ENCODE data around the gene TAS2R42. TPM values are rescaled to one million over a fixed set of nuclear protein-coding genes. Genes with fewer than 3 reads are reported as not detected.

The TAS2R42 gene
- total RNA-seq, 2 experiments from 2014 or later: not detected

DNA sequence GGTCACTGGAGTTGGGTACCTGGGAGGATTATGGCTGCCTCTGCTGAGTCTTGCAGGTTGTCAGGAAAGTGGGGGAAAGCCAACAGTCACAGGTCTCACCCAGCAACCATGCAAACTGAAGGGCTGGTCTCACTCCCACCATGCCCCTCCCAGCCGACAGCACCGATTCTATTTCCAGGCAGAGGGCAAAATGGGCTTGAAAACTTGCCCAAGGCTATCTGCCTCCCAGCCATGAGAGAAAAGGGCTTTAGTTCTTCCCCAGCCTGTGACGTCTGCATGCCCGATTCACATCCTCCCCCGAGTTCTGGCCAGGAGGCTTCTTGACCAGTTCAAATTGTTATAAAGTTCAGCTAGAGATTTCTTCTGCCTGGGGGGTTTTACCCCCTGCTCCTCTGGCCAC lies 42.4 kb downstream of the TAS2R42 start:
- Histone ChIP-seq H3K4me2 (ENCODE audit: low read length) (no peak overlapping the region), H3K27ac (ENCODE audit: low read depth, low read length, poor library complexity, severe bottlenecking) (no peak overlapping the region), H3K36me3 (ENCODE audit: insufficient read depth, low read length) (0 out of 2 replicates have a peak, but pooled peaks cover 11% of the 10 kb centered on the region), H3K4me1 (ENCODE audit: insufficient read depth, low read length, poor library complexity, severe bottlenecking) (no peaks in the 10 kb centered on the region), H2AFZ (ENCODE audit: low read length) (no peak overlapping the region), H3K9me2 (ENCODE audit: insufficient read depth, low read length) (no peaks in the 10 kb centered on the region), H3K9me3 (ENCODE audit: low read length) (no peaks in the 10 kb centered on the region), H4K20me1 (ENCODE audit: insufficient read depth, low read length) (no peaks in the 10 kb centered on the region), H3K79me2 (ENCODE audit: insufficient read depth, low read depth, low read length) (peaks cover 19% of the 10 kb centered on the region; the same call in 1 of the 2 replicates), H3K4me3 (ENCODE audit: low read depth, low read length, poor library complexity, severe bottlenecking) (no peak overlapping the region)
- CTCF ChIA-PET (ENCODE audit: unreplicated experiment): no interaction called here
- no TSS peak for BruUV-seq (replicated peaks)
- intact Hi-C loops (cut with micrococcal nuclease; ENCODE audit: unreplicated experiment): no loop called here
- no peak for DNase-seq (ENCODE audit: low spot score)
- POLR2A ChIA-PET: interaction anchor here (0.6 to 1.2 kb wide), 3 partner anchors 10 to 1896 kb away, joined by 3 to 4 read pairs (median 3); partner anchors contain the start of gene TAS2R30
- TF ChIP-seq, protein P1, sequence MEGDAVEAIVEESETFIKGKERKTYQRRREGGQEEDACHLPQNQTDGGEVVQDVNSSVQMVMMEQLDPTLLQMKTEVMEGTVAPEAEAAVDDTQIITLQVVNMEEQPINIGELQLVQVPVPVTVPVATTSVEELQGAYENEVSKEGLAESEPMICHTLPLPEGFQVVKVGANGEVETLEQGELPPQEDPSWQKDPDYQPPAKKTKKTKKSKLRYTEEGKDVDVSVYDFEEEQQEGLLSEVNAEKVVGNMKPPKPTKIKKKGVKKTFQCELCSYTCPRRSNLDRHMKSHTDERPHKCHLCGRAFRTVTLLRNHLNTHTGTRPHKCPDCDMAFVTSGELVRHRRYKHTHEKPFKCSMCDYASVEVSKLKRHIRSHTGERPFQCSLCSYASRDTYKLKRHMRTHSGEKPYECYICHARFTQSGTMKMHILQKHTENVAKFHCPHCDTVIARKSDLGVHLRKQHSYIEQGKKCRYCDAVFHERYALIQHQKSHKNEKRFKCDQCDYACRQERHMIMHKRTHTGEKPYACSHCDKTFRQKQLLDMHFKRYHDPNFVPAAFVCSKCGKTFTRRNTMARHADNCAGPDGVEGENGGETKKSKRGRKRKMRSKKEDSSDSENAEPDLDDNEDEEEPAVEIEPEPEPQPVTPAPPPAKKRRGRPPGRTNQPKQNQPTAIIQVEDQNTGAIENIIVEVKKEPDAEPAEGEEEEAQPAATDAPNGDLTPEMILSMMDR (conservative IDR thresholded peaks at IDR 0.05; ENCODE audit: low read length): no peak
- no peak for TF ChIP-seq EZH2phosphoT487 (IDR thresholded peaks at IDR 0.05; ENCODE audit: borderline replicate concordance, low read depth, low read length)

DNA sequence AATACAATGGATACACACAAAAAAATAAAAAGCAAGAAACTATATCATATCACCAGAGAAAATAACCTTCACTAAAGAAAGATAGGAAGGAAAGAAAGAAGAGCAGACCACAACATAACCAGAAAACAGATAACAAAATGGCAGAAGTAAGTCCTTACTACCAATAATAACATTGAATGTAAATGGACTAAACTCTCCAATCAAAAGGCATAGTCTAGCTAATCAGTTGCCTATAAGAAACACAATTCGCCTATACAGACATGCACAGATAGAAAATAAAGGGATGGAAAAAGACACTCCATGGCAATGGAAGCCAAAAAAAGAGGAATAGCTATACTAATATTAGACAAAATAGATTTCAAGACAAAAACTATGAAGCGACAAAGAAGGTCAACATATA lies 43.4 kb downstream of the TAS2R42 start:
- no peaks in the 10 kb centered on the region for H3K9me3 ChIP-seq (ENCODE audit: low read length)
- H3K9me2 ChIP-seq (ENCODE audit: insufficient read depth, low read length): no peaks in the 10 kb centered on the region
- no peak overlapping the region for H3K4me2 ChIP-seq (ENCODE audit: low read length)
- intact Hi-C loops (cut with micrococcal nuclease; ENCODE audit: unreplicated experiment): no loop called here
- ChIA-PET CTCF (ENCODE audit: unreplicated experiment) (no interaction called here), POLR2A (interaction anchor here (0.9 to 1.2 kb wide), 2 partner anchors 9 to 12 kb away, joined by 3 to 4 read pairs; partner anchors contain the start of gene TAS2R30)
- no TSS peak for BruUV-seq (replicated peaks)
- no peaks in the 10 kb centered on the region for H3K4me1 ChIP-seq (ENCODE audit: insufficient read depth, low read length, poor library complexity, severe bottlenecking)
- H2AFZ ChIP-seq (ENCODE audit: low read length): no peak overlapping the region
- H3K36me3 ChIP-seq (ENCODE audit: insufficient read depth, low read length): 0 out of 2 replicates have a peak, but pooled peaks cover 11% of the 10 kb centered on the region
- no peak for DNase-seq (ENCODE audit: low spot score)
- no peaks in the 10 kb centered on the region for H4K20me1 ChIP-seq (ENCODE audit: insufficient read depth, low read length)
- TF ChIP-seq, protein P1 (conservative IDR thresholded peaks at IDR 0.05; ENCODE audit: low read length): no peak
- no peak for TF ChIP-seq EZH2phosphoT487 (IDR thresholded peaks at IDR 0.05; ENCODE audit: borderline replicate concordance, low read depth, low read length)
- no peak overlapping the region for H3K27ac ChIP-seq (ENCODE audit: low read depth, low read length, poor library complexity, severe bottlenecking)
- peaks cover 19% of the 10 kb centered on the region; the same call in 1 of the 2 replicates for H3K79me2 ChIP-seq (ENCODE audit: insufficient read depth, low read depth, low read length)
- no peak overlapping the region for H3K4me3 ChIP-seq (ENCODE audit: low read depth, low read length, poor library complexity, severe bottlenecking)

DNA sequence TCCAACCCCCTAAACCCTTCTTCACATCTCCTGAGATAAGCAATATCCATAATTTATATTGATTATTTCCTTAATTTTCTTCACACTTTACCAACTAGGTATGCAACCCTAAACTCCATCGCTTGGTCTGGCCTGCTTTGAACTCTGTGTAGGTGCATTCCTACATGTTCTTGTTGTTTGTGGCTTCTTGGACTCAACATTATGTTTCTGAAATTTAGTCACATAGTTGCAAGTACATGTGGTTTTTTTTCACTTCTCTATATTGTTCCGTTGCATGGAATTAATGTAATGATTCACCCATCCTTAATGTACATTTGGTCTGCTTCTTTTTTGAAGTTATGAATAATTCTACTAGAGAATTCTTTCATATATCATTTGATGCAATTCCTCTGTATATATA lies 50.7 kb downstream of the TAS2R42 start:
- H3K79me2 ChIP-seq (ENCODE audit: insufficient read depth, low read depth, low read length): peaks cover 18% of the 10 kb centered on the region; the same call in 1 of the 2 replicates
- TF ChIP-seq, protein P1 (conservative IDR thresholded peaks at IDR 0.05; ENCODE audit: low read length): no peak
- no peak for TF ChIP-seq EZH2phosphoT487 (IDR thresholded peaks at IDR 0.05; ENCODE audit: borderline replicate concordance, low read depth, low read length)
- no peaks in the 10 kb centered on the region for H3K9me2 ChIP-seq (ENCODE audit: insufficient read depth, low read length)
- DNase-seq (ENCODE audit: low spot score): no peak
- no peaks in the 10 kb centered on the region for H4K20me1 ChIP-seq (ENCODE audit: insufficient read depth, low read length)
- H3K4me2 ChIP-seq (ENCODE audit: low read length): no peak overlapping the region
- POLR2A ChIA-PET: no interaction called here
- H3K4me3 ChIP-seq (ENCODE audit: low read depth, low read length, poor library complexity, severe bottlenecking): no peak overlapping the region
- 0 out of 2 replicates have a peak, but pooled peaks cover 4% of the 10 kb centered on the region for H3K36me3 ChIP-seq (ENCODE audit: insufficient read depth, low read length)
- no TSS peak for BruUV-seq (replicated peaks)
- H3K4me1 ChIP-seq (ENCODE audit: insufficient read depth, low read length, poor library complexity, severe bottlenecking): no peaks in the 10 kb centered on the region
- CTCF ChIA-PET (ENCODE audit: unreplicated experiment): no interaction called here
- H2AFZ ChIP-seq (ENCODE audit: low read length): no peak overlapping the region
- intact Hi-C loops (cut with micrococcal nuclease; ENCODE audit: unreplicated experiment): no loop called here
- no peak overlapping the region for H3K27ac ChIP-seq (ENCODE audit: low read depth, low read length, poor library complexity, severe bottlenecking)
- H3K9me3 ChIP-seq (ENCODE audit: low read length): no peaks in the 10 kb centered on the region

Measured in OCI-LY7 (cell line).